Left lung (tissue), 10 donors: Measurements from ENCODE around the gene N4BP2. TPM values are rescaled to one million over a fixed set of nuclear protein-coding genes. Genes with fewer than 3 reads are reported as not detected.

Experiments used
- ATAC-seq: fragments of 200-7000 bp; cut with Tn5 transposase; one replicate; pipeline ENCODE4 v1.9.1; 2020; ENCODE audit warnings: moderate library complexity
- DNase-seq, 4 donors: peaks; one replicate each; pipeline ENCODE4 v3.0.0-alpha.2; 2013 to 2020
- H3K27ac ChIP-seq, 2 donors: fragments of 200-600 bp; sonication (generic) in 1 of 2; one replicate each; pipeline versions ENCODE4 v1.5.0 to v1.8.0; 2020 to 2021
- H3K27me3 ChIP-seq, 2 donors: fragments of 200-600 bp; sonication (generic) in 1 of 2; one replicate each; pipeline versions ENCODE4 v1.5.0 to v1.8.0; 2020 to 2021
- H3K36me3 ChIP-seq, 2 donors: fragments of 200-600 bp; sonication (generic) in 1 of 2; one replicate each; pipeline versions ENCODE4 v1.5.0 to v1.8.0; 2020 to 2021
- H3K4me1 ChIP-seq, 2 donors: fragments of 200-600 bp; one replicate each; pipeline ENCODE4 v1.8.0; 2021
- H3K4me3 ChIP-seq, 2 donors: fragments of 200-600 bp; sonication (generic) in 1 of 2; one replicate each; pipeline versions ENCODE4 v1.5.0 to v1.8.0; 2020 to 2021; ENCODE audit warnings: mild to moderate bottlenecking in 1 of 2
- H3K9me3 ChIP-seq, 2 donors: fragments of 200-600 bp; sonication (generic) in 1 of 2; one replicate each; pipeline versions ENCODE4 v1.5.0 to v1.8.0; 2020 to 2021
- intact Hi-C, 2 donors: fragments of 100-400 bp; cut with DNase I; formaldehyde crosslinking; loops; one replicate each; pipeline versions ENCODE4 v1.11.2 to v1.14.2; 2022
- polyA plus RNA-seq, 6 donors: library from polyadenylated mRNA; unstranded; fragments of 120-200 nt; gene quantifications; one replicate each; pipeline ENCODE4 v1.2.1, GENCODE V29; 2013; ENCODE audit not compliant: insufficient read length in 6 of 6
- total RNA-seq, 2 donors: library from RNA; stranded (reverse); fragmentation: NEBNext Ultra II Directional; extraction: Animal tissue kit (Norgen Biotek cat#: 25700); gene quantifications; one replicate each; pipeline ENCODE4 v1.2.1, GENCODE V29; 2021
- TF ChIP-seq, protein P1 (sequence below), 2 donors: fragments of 200-600 bp; sonication (generic) in 1 of 2; IDR thresholded peaks; one replicate each; pipeline versions ENCODE4 v1.5.0 to v1.8.0; 2021; ENCODE audit warnings: antibody characterized with exemption in 2 of 2
- donor health status: DM: no; HTN: yes; CAD: no.
- donor health status: DM: no; HTN: no; CAD: no.

N4BP2 gene
- total and polyA plus RNA-seq, 8 donors = 5.9 to 22.3 (median 18.8) TPM

DNA sequence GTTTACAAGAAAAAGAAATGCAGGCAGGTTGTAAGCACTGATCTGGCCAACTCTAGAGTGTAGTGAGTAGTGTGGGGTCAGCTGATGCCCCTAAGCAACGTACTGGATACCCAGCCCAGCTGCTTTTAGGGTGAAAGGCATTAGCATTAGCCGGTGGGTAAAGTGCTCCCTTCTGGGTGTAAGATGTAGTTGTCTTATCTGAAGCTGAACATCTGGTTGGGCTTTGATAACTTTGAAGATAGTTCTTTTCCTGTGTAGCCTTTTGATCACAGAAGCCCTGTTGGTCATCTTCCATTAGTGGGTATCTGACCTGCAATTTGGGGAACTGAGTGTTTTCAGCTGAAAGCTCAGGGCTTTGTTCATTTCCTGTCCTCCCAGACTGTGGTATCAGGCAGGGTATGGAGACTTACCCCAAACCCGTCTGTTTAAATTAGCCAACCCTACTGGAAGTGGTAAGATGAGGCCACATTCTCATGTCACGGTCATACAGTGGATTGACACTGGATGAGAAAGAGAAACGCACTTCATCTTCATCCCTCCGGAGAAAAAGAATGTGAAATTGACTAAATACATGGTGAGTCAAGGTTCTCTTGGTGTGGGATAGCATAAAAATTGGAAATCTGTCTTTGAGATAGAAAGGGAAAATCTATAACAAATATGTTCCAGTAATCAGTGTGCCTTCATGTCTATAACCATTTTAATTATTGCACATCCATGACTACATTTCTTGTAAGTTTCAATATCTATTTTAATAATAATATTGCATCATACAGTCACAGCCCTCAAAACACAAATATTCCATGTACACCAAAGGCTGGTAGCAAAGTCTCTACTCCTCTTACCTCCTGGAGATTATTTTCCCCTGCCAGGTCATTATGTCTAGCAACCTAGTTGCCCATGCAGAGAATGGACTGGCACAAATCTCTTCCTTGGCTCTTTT is 148.9 kb downstream of the N4BP2 start:
- H3K27me3 ChIP-seq = no peaks in the 10 kb centered on the region
- H3K4me3 ChIP-seq = peak overlapping the region in 1 of 2 donors; percentile 33
- no peaks in the 10 kb centered on the region for H3K9me3 ChIP-seq
- TF ChIP-seq, protein P1, sequence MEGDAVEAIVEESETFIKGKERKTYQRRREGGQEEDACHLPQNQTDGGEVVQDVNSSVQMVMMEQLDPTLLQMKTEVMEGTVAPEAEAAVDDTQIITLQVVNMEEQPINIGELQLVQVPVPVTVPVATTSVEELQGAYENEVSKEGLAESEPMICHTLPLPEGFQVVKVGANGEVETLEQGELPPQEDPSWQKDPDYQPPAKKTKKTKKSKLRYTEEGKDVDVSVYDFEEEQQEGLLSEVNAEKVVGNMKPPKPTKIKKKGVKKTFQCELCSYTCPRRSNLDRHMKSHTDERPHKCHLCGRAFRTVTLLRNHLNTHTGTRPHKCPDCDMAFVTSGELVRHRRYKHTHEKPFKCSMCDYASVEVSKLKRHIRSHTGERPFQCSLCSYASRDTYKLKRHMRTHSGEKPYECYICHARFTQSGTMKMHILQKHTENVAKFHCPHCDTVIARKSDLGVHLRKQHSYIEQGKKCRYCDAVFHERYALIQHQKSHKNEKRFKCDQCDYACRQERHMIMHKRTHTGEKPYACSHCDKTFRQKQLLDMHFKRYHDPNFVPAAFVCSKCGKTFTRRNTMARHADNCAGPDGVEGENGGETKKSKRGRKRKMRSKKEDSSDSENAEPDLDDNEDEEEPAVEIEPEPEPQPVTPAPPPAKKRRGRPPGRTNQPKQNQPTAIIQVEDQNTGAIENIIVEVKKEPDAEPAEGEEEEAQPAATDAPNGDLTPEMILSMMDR (IDR thresholded peaks at IDR 0.05) = no peak
- ATAC-seq (peak; percentile 66), DNase-seq (no peak)
- intact Hi-C loops = no loop called here
- H3K27ac ChIP-seq = peak overlapping the region; percentile 23 to 89
- H3K36me3 ChIP-seq = no peaks in the 10 kb centered on the region
- H3K4me1 ChIP-seq = peaks cover 0 to 65% of the 10 kb centered on the region in 2 donors

DNA sequence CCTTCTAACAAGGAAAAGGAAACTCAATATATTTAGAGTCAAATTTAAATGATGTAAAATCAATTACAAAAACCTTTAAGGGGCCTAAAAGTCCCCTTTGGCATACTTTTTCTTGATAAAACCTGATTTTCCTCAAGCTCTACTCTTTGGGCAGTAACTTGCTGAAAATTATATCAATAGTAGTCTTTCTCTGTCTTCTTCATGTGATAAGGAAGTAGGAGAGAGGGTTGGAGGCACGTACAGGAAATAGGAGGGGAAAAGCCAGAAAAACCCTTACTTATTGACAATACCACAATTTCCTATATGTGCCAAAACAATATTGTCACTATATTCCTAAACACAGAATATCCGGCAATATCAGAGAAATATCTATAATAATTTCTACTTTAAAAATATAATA is 149.8 kb downstream of the N4BP2 start:
- DNase-seq (no peak), ATAC-seq (no peak)
- no peaks in the 10 kb centered on the region for H3K27me3 ChIP-seq
- intact Hi-C loops = no loop called here
- H3K9me3 ChIP-seq = no peaks in the 10 kb centered on the region
- peak overlapping the region; percentile 23 to 89 for H3K27ac ChIP-seq
- TF ChIP-seq, protein P1 (IDR thresholded peaks at IDR 0.05) = no peak
- H3K4me3 ChIP-seq = peak overlapping the region in 1 of 2 donors; percentile 33
- H3K36me3 ChIP-seq = no peaks in the 10 kb centered on the region
- H3K4me1 ChIP-seq = peaks cover 0 to 63% of the 10 kb centered on the region in 2 donors

Other genes with a start within 250 kb of the N4BP2 start
- 10 to 100 TPM; 73.7 to 82.1 TPM for gene PDS5A, start 78.9 kb upstream of the N4BP2 start, total RNA-seq
- 10 to 100 TPM; 66.4 to 78.6 (median 70.3) TPM for gene PDS5A, start 78.9 kb upstream of the N4BP2 start, polyA plus RNA-seq
- gene RHOH, start 140.2 kb downstream of the N4BP2 start, total RNA-seq = 10 to 100 TPM in 1 of 2 donors, 1 to 10 TPM in 1; 1.9 to 10.1 TPM
- gene RHOH, start 140.2 kb downstream of the N4BP2 start, polyA plus RNA-seq = 1 to 10 TPM in 1 of 6 donors, under 1 TPM in 5; 0.29 to 1.1 (median 0.75) TPM